GM23338 (cell line): ENCODE measurements around the gene NT5C2. TPM values are rescaled to one million over a fixed set of nuclear protein-coding genes. Genes with fewer than 3 reads are reported as not detected.
A peak's percentile ranks its signal among the peaks of the same experiment; 100 is the strongest.

Source experiments
- ATAC-seq: fragments of 200-7000 bp; cut with Tn5 transposase; 3 replicates; pipeline ENCODE4 v1.9.1; 2020
- DNase-seq: peaks from one replicate; pipeline ENCODE4 v3.0.0-alpha.2; 2015; ENCODE audit warnings: low spot score
- H2AFZ ChIP-seq: fragments of 200-600 bp; sonication (generic); 2 replicates; pipeline ENCODE4 v1.8.0; 2016; ENCODE audit warnings: antibody characterized with exemption, mild to moderate bottlenecking, moderate library complexity
- H3F3A ChIP-seq: fragments of 200-600 bp; sonication (generic); replicated peaks from 2 replicates; pipeline ENCODE4 v1.8.0; 2017; ENCODE audit warnings: antibody characterized with exemption, mixed run types, low read depth
- H3K27ac ChIP-seq: fragments of 200-600 bp; sonication (generic); 2 replicates; pipeline ENCODE4 v1.6.1; 2016; ENCODE audit warnings: low read depth
- H3K27me3 ChIP-seq: fragments of 200-600 bp; sonication (generic); 2 replicates; pipeline ENCODE4 v1.8.0; 2016; ENCODE audit warnings: mild to moderate bottlenecking, mixed run types, moderate library complexity; ENCODE audit not compliant: insufficient read depth
- H3K36me3 ChIP-seq: fragments of 200-600 bp; sonication (generic); 2 replicates; pipeline ENCODE4 v1.8.0; 2016; ENCODE audit warnings: mild to moderate bottlenecking; ENCODE audit not compliant: insufficient read depth
- H3K4me1 ChIP-seq: fragments of 200-600 bp; sonication (generic); 2 replicates; pipeline ENCODE4 v1.8.0; 2016; ENCODE audit warnings: mild to moderate bottlenecking, moderate library complexity; ENCODE audit not compliant: insufficient read depth
- H3K4me2 ChIP-seq: fragments of 200-600 bp; sonication (generic); 2 replicates; pipeline ENCODE4 v1.7.1; 2017; ENCODE audit warnings: mixed run types
- H3K4me3 ChIP-seq: fragments of 200-600 bp; sonication (generic); 2 replicates; pipeline ENCODE4 v1.6.1; 2016; ENCODE audit warnings: mixed run types
- H3K79me2 ChIP-seq: fragments of 200-600 bp; sonication (generic); replicated peaks from 2 replicates; pipeline ENCODE4 v1.8.0; 2017; ENCODE audit warnings: mild to moderate bottlenecking; ENCODE audit not compliant: insufficient read depth
- H3K9me2 ChIP-seq: fragments of 200-600 bp; sonication (generic); 2 replicates; pipeline ENCODE4 v1.8.0; 2017; ENCODE audit not compliant: insufficient read depth
- H4K20me1 ChIP-seq: fragments of 200-600 bp; sonication (generic); replicated peaks from 2 replicates; pipeline ENCODE4 v1.8.0; 2017; ENCODE audit warnings: mild to moderate bottlenecking; ENCODE audit not compliant: insufficient read depth
- H3K27ac Mint-ChIP-seq: 2 replicates; pipeline ENCODE4 v1.8.0; 2020; ENCODE audit warnings: inconsistent platforms, mild to moderate bottlenecking, moderate library complexity, mixed read lengths
- H3K27me3 Mint-ChIP-seq: 3 replicates; pipeline ENCODE4 v1.8.0; 2022; ENCODE audit warnings: low read depth, mild to moderate bottlenecking, moderate library complexity, mixed read lengths, inconsistent platforms; ENCODE audit not compliant: insufficient read depth, poor library complexity
- H3K36me3 Mint-ChIP-seq: 3 replicates; pipeline ENCODE4 v1.8.0; 2021; ENCODE audit warnings: low read depth, mild to moderate bottlenecking, inconsistent platforms, moderate library complexity, mixed read lengths
- H3K4me1 Mint-ChIP-seq: 3 replicates; pipeline ENCODE4 v1.8.0; 2020; ENCODE audit warnings: mild to moderate bottlenecking, inconsistent platforms, mixed read lengths
- H3K4me3 Mint-ChIP-seq: 3 replicates; pipeline ENCODE4 v1.8.0; 2021; ENCODE audit warnings: moderate library complexity, mild to moderate bottlenecking, inconsistent platforms, mixed read lengths
- H3K9me3 Mint-ChIP-seq: 3 replicates; pipeline ENCODE4 v1.8.0; 2020; ENCODE audit warnings: moderate library complexity, mild to moderate bottlenecking, inconsistent platforms, mixed read lengths
- CREB1 ChIP-seq: fragments of 250-450 bp; sonication (Bioruptor Pico); IDR thresholded peaks from 2 replicates; pipeline ENCODE4 v1.5.0; 2020; ENCODE audit warnings: low read depth, mild to moderate bottlenecking, moderate library complexity
- CTCF ChIP-seq, 2 experiments: fragments of 200-600 bp in 1 of 2; sonication (generic) in 1 of 2; conservative IDR thresholded peaks; 2 replicates each; pipeline versions ENCODE4 v1.5.1 to v1.6.1; 2016 to 2017; ENCODE audit warnings: antibody characterized with exemption in 2 of 2, low read depth in 2 of 2, mild to moderate bottlenecking in 2 of 2, moderate library complexity in 1 of 2
- ETS1 ChIP-seq: IDR thresholded peaks from 2 replicates; pipeline ENCODE4 v1.6.1; 2016; ENCODE audit warnings: antibody characterized with exemption
- EZH2 ChIP-seq: fragments of 200-600 bp; sonication (generic); IDR thresholded peaks from one replicate; pipeline ENCODE4 v1.8.0; 2017; ENCODE audit warnings: antibody characterized with exemption, mild to moderate bottlenecking, low read depth; ENCODE audit not compliant: unreplicated experiment
- EZH2phosphoT487 ChIP-seq: fragments of 200-600 bp; sonication (generic); IDR thresholded peaks from one replicate; pipeline ENCODE4 v1.8.1; 2018; ENCODE audit warnings: antibody characterized with exemption; ENCODE audit not compliant: unreplicated experiment
- JUNB ChIP-seq: IDR thresholded peaks from one replicate; pipeline ENCODE4 v1.6.1; 2016; ENCODE audit warnings: antibody characterized with exemption; ENCODE audit not compliant: unreplicated experiment
- NANOG ChIP-seq: IDR thresholded peaks from 2 replicates; pipeline ENCODE4 v1.6.1; 2016; ENCODE audit warnings: antibody characterized with exemption, borderline replicate concordance
- POLR2AphosphoS5 ChIP-seq: IDR thresholded peaks from 2 replicates; pipeline ENCODE4 v1.6.1; 2016; ENCODE audit warnings: antibody characterized with exemption, low read depth
- REST ChIP-seq: IDR thresholded peaks from one replicate; pipeline ENCODE4 v1.6.1; 2018; ENCODE audit warnings: antibody characterized with exemption; ENCODE audit not compliant: unreplicated experiment
- STAT1 ChIP-seq: IDR thresholded peaks from one replicate; pipeline ENCODE4 v1.6.1; 2016; ENCODE audit warnings: antibody characterized with exemption; ENCODE audit not compliant: unreplicated experiment
- ZNF114 ChIP-seq: fragments of 250-450 bp; sonication (Bioruptor Pico); IDR thresholded peaks from 2 replicates; pipeline ENCODE4 v1.5.0; 2020; ENCODE audit warnings: mild to moderate bottlenecking, moderate library complexity
- ZNF331 ChIP-seq: fragments of 250-450 bp; sonication (Bioruptor Pico); IDR thresholded peaks from 2 replicates; pipeline ENCODE4 v1.5.0; 2020; ENCODE audit warnings: low read depth, mild to moderate bottlenecking, moderate library complexity
- ZNF462 ChIP-seq: fragments of 250-450 bp; sonication (Bioruptor Pico); IDR thresholded peaks from 2 replicates; pipeline ENCODE4 v1.5.0; 2020; ENCODE audit warnings: mild to moderate bottlenecking, moderate library complexity
- polyA plus RNA-seq: library from polyadenylated mRNA; unstranded; fragments of >200 nt; fragmentation: Nextera tagmentation; extraction: Ambion mirVana; gene quantifications from 2 replicates; pipeline ENCODE4 v1.2.1, GENCODE V29; 2016
- total RNA-seq: library from RNA; depleted of rRNA; stranded (reverse); fragments of >200 nt; shearing (Covaris generic); gene quantifications from 2 replicates; pipeline ENCODE4 v1.2.3, GENCODE V29; 2014

The NT5C2 gene
- total and polyA plus RNA-seq, 2 experiments from 2014 or later = 33.9 to 85.4 TPM

- H3K4me1 Mint-ChIP-seq = peaks cover 33% of the 10 kb centered on the region
- peak overlapping the region; percentile 95 for H3K4me3 ChIP-seq
Measured at GRCh38 chr10:103192089-103192450, 1.0 kb downstream of the NT5C2 start.

More at GRCh38 chr10:103192089-103192450, 1.0 kb downstream of the NT5C2 start:
- Histone ChIP-seq H3K27ac (peak overlapping the region; percentile 83), H3K79me2 (peaks cover 57% of the 10 kb centered on the region), H4K20me1 (peaks cover 16% of the 10 kb centered on the region; the same call in 1 of the 2 replicates), H3K36me3 (no peaks in the 10 kb centered on the region), H2AFZ (no peak overlapping the region), H3K4me1 (peaks cover 22% of the 10 kb centered on the region), H3K4me2 (peak overlapping the region; percentile 91), H3K27me3 (peaks cover 11% of the 10 kb centered on the region), H3K9me2 (no peaks in the 10 kb centered on the region), H3F3A (peaks cover 5% of the 10 kb centered on the region; the same call in 1 of the 2 replicates)
- ATAC-seq (peak; percentile 9), DNase-seq (no peak)
- Mint-ChIP-seq H3K27ac (peak overlapping the region; percentile 95; the same call in 1 of the 2 replicates), H3K9me3 (no peaks in the 10 kb centered on the region), H3K27me3 (peaks cover 15% of the 10 kb centered on the region), H3K36me3 (peaks cover 3% of the 10 kb centered on the region; the same call in 1 of the 3 replicates), H3K4me3 (peak overlapping the region; percentile 90)
- TF ChIP-seq ETS1 = no peak
- TF ChIP-seq EZH2 = no peak
- TF ChIP-seq STAT1 = no peak
- no peak for TF ChIP-seq JUNB
- TF ChIP-seq ZNF331 (CRISPR knock-in tag) = no peak
- no peak for TF ChIP-seq EZH2phosphoT487
- TF ChIP-seq ZNF114 (CRISPR knock-in tag) = no peak
- no peak for TF ChIP-seq CREB1
- no peak for TF ChIP-seq NANOG
- no peak for TF ChIP-seq REST
- TF ChIP-seq POLR2AphosphoS5 = no peak; the same call in 1 of the 2 replicates
- TF ChIP-seq ZNF462 = no peak
- TF ChIP-seq CTCF (conservative IDR thresholded peaks at IDR 0.05; ENCODE audit: low read depth in 2 of 2) = no peak
